Retinal pigment epithelial cell (primary cell): ENCODE measurements around the gene DLK2.
"Not testable (repeated sequence)": the region's sequence is repeated elsewhere in the genome, so short reads cannot be mapped to it uniquely, and the experiment has no call there.

Experiments used
- DNase-seq: peaks from one replicate; pipeline ENCODE4 v3.0.0-alpha.2; 2010; ENCODE audit warnings: low read depth
- H3K4me3 ChIP-seq: 2 replicates; pipeline ENCODE4 v1.5.1; 2011; ENCODE audit warnings: mild to moderate bottlenecking, low read length, control low read depth, moderate library complexity
- TF ChIP-seq, protein P1 (sequence below): conservative IDR thresholded peaks from 2 replicates; pipeline ENCODE4 v1.5.1; 2011; ENCODE audit warnings: low read depth, low read length, control low read depth, inconsistent platforms

DLK2 gene

DNA sequence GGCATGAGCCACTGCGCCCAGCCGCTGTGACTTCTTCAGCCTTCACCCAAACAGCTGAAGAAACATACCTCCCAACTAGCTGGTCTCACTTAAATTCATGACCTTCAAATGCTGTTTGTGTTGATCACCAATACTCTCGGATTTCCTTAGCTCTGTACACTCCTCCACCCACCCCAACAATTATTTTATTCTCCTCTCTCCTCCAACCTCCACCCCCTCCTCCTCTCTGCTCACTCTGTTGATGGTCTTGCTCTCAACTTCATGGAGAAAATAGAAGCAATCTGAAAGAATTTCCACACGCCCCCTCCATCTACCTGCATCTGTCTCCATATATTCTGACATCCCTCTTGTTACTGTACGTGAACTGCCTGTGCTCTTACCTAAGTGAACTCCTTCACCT, 6.6 kb upstream of the DLK2 start:
- H3K4me3 ChIP-seq = no peak overlapping the region
- no peak for DNase-seq
- TF ChIP-seq, protein P1, sequence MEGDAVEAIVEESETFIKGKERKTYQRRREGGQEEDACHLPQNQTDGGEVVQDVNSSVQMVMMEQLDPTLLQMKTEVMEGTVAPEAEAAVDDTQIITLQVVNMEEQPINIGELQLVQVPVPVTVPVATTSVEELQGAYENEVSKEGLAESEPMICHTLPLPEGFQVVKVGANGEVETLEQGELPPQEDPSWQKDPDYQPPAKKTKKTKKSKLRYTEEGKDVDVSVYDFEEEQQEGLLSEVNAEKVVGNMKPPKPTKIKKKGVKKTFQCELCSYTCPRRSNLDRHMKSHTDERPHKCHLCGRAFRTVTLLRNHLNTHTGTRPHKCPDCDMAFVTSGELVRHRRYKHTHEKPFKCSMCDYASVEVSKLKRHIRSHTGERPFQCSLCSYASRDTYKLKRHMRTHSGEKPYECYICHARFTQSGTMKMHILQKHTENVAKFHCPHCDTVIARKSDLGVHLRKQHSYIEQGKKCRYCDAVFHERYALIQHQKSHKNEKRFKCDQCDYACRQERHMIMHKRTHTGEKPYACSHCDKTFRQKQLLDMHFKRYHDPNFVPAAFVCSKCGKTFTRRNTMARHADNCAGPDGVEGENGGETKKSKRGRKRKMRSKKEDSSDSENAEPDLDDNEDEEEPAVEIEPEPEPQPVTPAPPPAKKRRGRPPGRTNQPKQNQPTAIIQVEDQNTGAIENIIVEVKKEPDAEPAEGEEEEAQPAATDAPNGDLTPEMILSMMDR = no peak

DNA sequence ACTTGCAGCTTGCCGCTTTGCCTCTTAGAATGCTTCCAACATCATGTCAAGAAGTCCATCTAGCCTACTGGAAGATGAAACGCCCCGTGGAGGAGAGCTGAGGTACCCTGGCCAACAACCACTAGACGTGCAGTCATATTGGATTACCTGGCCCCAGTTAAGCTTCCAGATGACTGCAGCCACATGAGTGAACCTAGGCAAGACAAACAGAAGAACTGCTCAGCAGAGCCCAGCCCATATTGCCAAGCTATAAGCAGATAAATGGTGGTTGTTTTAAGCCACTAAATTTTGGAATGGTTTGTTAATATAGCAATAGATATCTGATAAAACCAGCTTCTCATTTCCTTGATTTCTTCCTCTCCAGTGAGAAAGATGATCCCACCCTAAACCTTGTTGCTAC, 4.7 kb upstream of the DLK2 start:
- no peak for DNase-seq
- TF ChIP-seq, protein P1 = no peak
- no peak overlapping the region for H3K4me3 ChIP-seq

GRCh38 chr6:43459535-43459934, 4.2 kb upstream of the DLK2 start:
- TF ChIP-seq, protein P1 = no peak
- DNase-seq = no peak
- no peak overlapping the region for H3K4me3 ChIP-seq

- H3K4me3 ChIP-seq, DNase-seq: not testable (repeated sequence)
Observed at GRCh38 chr6:43458154-43458553, 2.8 kb upstream of the DLK2 start.

- no peak overlapping the region for H3K4me3 ChIP-seq
- TF ChIP-seq, protein P1 = no peak
- DNase-seq = no peak
Observed at GRCh38 chr6:43457643-43458042, 2.3 kb upstream of the DLK2 start.

GRCh38 chr6:43454696-43455530, 435 bp downstream of the DLK2 start:
- TF ChIP-seq, protein P1 = no peak
- peak; percentile 25 for DNase-seq
- H3K4me3 ChIP-seq = peak overlapping the region; percentile 42

- peak overlapping the region; percentile 42 for H3K4me3 ChIP-seq
- no peak for DNase-seq
- TF ChIP-seq, protein P1 = peak; percentile 96
Observed at GRCh38 chr6:43454290-43454695, 1.1 kb downstream of the DLK2 start.
